SK-N-SH (cell line): ENCODE measurements around the gene INSC. TPM values are rescaled to one million over a fixed set of nuclear protein-coding genes. Genes with fewer than 3 reads are reported as not detected.

Experiments used
- CTCF ChIA-PET: fragments of 300-600, 350-600 bp; formaldehyde crosslinking; extraction: SDS; loops from one replicate; lab custom pipeline; 2021; lab: Yijun Ruan, JAX
- POLR2A ChIA-PET: fragments of 350-600 bp; sonication (Branson Sonifier 250); formaldehyde crosslinking; extraction: SDS; loops from one replicate; lab custom pipeline; 2020; ENCODE audit warnings: antibody characterized with exemption, inconsistent platforms; lab: Yijun Ruan, JAX
- DNase-seq: peaks from one replicate; pipeline ENCODE4 v3.0.0; 2012
- H2AFZ ChIP-seq: fragments of 200-600 bp; sonication (generic); 2 replicates; pipeline ENCODE4 v1.8.1; 2016; ENCODE audit warnings: antibody characterized with exemption, mild to moderate bottlenecking, low read depth
- H3F3A ChIP-seq: fragments of 200-600 bp; sonication (generic); replicated peaks from 2 replicates; pipeline ENCODE3; 2016; ENCODE audit warnings: antibody characterized with exemption, mild to moderate bottlenecking; ENCODE audit not compliant: insufficient read depth
- H3K27ac ChIP-seq, 2 experiments: fragments of 200-500 bp in 1 of 2; fragments of 200-600 bp in 1 of 2; sonication (Bioruptor generic) in 1 of 2; sonication (generic), shearing (Covaris generic) in 1 of 2; 2 replicates each; pipeline versions ENCODE4 v1.5.1 to v1.6.1; 2014 to 2016; ENCODE audit warnings: low read depth in 2 of 2, inconsistent platforms in 1 of 2, low read length in 1 of 2, mild to moderate bottlenecking in 1 of 2, mixed read lengths in 1 of 2
- H3K27me3 ChIP-seq: fragments of 200-600 bp; sonication (generic), shearing (Covaris generic); 2 replicates; pipeline ENCODE4 v1.6.1; 2016; ENCODE audit warnings: mixed run types; ENCODE audit not compliant: insufficient read depth
- H3K36me3 ChIP-seq, 2 experiments: fragments of 200-500 bp in 1 of 2; fragments of 200-600 bp in 1 of 2; sonication (Bioruptor generic) in 1 of 2; sonication (generic) in 1 of 2; replicated peaks in 1 of 2; 2 replicates each; pipeline versions ENCODE3 to v1.5.1; 2014 to 2016; ENCODE audit warnings: low read length in 1 of 2, mild to moderate bottlenecking in 1 of 2; ENCODE audit not compliant: insufficient read depth in 2 of 2, control insufficient read depth in 1 of 2
- H3K4me1 ChIP-seq, 2 experiments: fragments of 200-500 bp in 1 of 2; fragments of 200-600 bp in 1 of 2; sonication (Bioruptor generic) in 1 of 2; sonication (generic), shearing (Covaris generic) in 1 of 2; 2 replicates each; pipeline versions ENCODE4 v1.5.1 to v1.6.1; 2014 to 2016; ENCODE audit warnings: low read depth in 1 of 2, low read length in 1 of 2, mixed run types in 1 of 2; ENCODE audit not compliant: insufficient read depth in 2 of 2, control insufficient read depth in 1 of 2
- H3K4me2 ChIP-seq: fragments of 200-600 bp; sonication (generic), shearing (Covaris generic); 2 replicates; pipeline ENCODE4 v1.6.1; 2017; ENCODE audit warnings: mixed run types
- H3K4me3 ChIP-seq, 2 experiments: fragments of 200-500 bp in 1 of 2; fragments of 200-600 bp in 1 of 2; sonication (Bioruptor generic) in 1 of 2; sonication (generic), shearing (Covaris generic) in 1 of 2; 2 replicates each; pipeline versions ENCODE4 v1.5.1 to v1.8.1; 2014 to 2016; ENCODE audit warnings: low read depth in 2 of 2, inconsistent platforms in 1 of 2, low read length in 1 of 2, mild to moderate bottlenecking in 1 of 2, mixed read lengths in 1 of 2, moderate library complexity in 1 of 2
- H3K79me2 ChIP-seq: fragments of 200-600 bp; sonication (generic); 2 replicates; pipeline ENCODE4 v1.8.1; 2017; ENCODE audit warnings: mild to moderate bottlenecking; ENCODE audit not compliant: insufficient read depth
- H3K9ac ChIP-seq: fragments of 200-600 bp; sonication (generic); 2 replicates; pipeline ENCODE4 v1.6.1; 2017; ENCODE audit warnings: mixed run types
- H3K9me2 ChIP-seq: fragments of 200-600 bp; sonication (generic); 2 replicates; pipeline ENCODE4 v1.6.1; 2017; ENCODE audit warnings: mixed run types
- H3K9me3 ChIP-seq: fragments of 200-600 bp; sonication (generic); 2 replicates; pipeline ENCODE4 v1.6.1; 2017; ENCODE audit warnings: mixed run types, mild to moderate bottlenecking, moderate library complexity
- H4K20me1 ChIP-seq: fragments of 200-600 bp; sonication (generic); 2 replicates; pipeline ENCODE4 v1.6.1; 2017; ENCODE audit warnings: mild to moderate bottlenecking, mixed run types; ENCODE audit not compliant: insufficient read depth
- CTCF ChIP-seq: fragments of 200-600 bp; sonication (generic); IDR thresholded peaks from 2 replicates; pipeline ENCODE4 v1.6.1; 2017; ENCODE audit warnings: antibody characterized with exemption, mild to moderate bottlenecking, moderate library complexity
- EP300 ChIP-seq, 2 experiments: IDR thresholded peaks; 2 replicates each; pipeline versions ENCODE4 v1.4.0 to v1.6.1; 2012; ENCODE audit warnings: borderline replicate concordance in 1 of 2, low read depth in 1 of 2, low read length in 1 of 2
- FOSL2 ChIP-seq: IDR thresholded peaks from 2 replicates; pipeline ENCODE4 v1.4.0; 2012; ENCODE audit warnings: low read depth, mild to moderate bottlenecking, moderate library complexity, borderline replicate concordance
- FOXJ3 ChIP-seq: sonication (generic); formaldehyde crosslinking; IDR thresholded peaks from 2 replicates; pipeline ENCODE4 v1.5.1; 2020; ENCODE audit warnings: mild to moderate bottlenecking, missing genetic modification reagents
- FOXM1 ChIP-seq: IDR thresholded peaks from 2 replicates; pipeline ENCODE4 v1.4.0; 2012; ENCODE audit warnings: low read depth, mild to moderate bottlenecking
- POLR2AphosphoS5 ChIP-seq: IDR thresholded peaks from 2 replicates; pipeline ENCODE4 v1.6.1; 2012; ENCODE audit warnings: low read depth, low read length
- RAD21 ChIP-seq: IDR thresholded peaks from 2 replicates; pipeline ENCODE4 v1.6.1; 2012; ENCODE audit warnings: mild to moderate bottlenecking, low read length
- RCOR1 ChIP-seq: fragments of 150-350 bp; IDR thresholded peaks from 2 replicates; pipeline ENCODE4 v1.6.1; 2017; ENCODE audit warnings: antibody characterized with exemption, low read length
- REST ChIP-seq: IDR thresholded peaks from 2 replicates; pipeline ENCODE4 v1.6.1; 2012; ENCODE audit warnings: mild to moderate bottlenecking, low read depth, low read length, moderate library complexity
- RFX5 ChIP-seq: IDR thresholded peaks from 2 replicates; pipeline ENCODE4 v1.6.1; 2012; ENCODE audit warnings: mild to moderate bottlenecking, improper control_type of control experiment, low read length
- SMC3 ChIP-seq: IDR thresholded peaks from 2 replicates; pipeline ENCODE4 v1.6.1; 2012; ENCODE audit warnings: low read depth, low read length, improper control_type of control experiment
- TAF1 ChIP-seq: IDR thresholded peaks from 2 replicates; pipeline ENCODE4 v1.6.1; 2012; ENCODE audit warnings: low read depth, mild to moderate bottlenecking, low read length, moderate library complexity, borderline replicate concordance
- TEAD4 ChIP-seq: IDR thresholded peaks from 2 replicates; pipeline ENCODE4 v1.4.0; 2012; ENCODE audit warnings: mild to moderate bottlenecking, borderline replicate concordance; ENCODE audit not compliant: insufficient read depth
- USF1 ChIP-seq: IDR thresholded peaks from 2 replicates; pipeline ENCODE4 v1.4.0; 2012; ENCODE audit warnings: low read depth, borderline replicate concordance
- YY1 ChIP-seq: IDR thresholded peaks from 2 replicates; pipeline ENCODE4 v1.4.0; 2012; ENCODE audit warnings: low read depth, mild to moderate bottlenecking
- polyA plus RNA-seq, 3 experiments: library from polyadenylated mRNA; depleted of rRNA; stranded (reverse); fragments of >200 nt; gene quantifications; 2 replicates each; pipeline ENCODE4 v1.2.3, GENCODE V29; 2012
- TF ChIP-seq, protein P1 (sequence below): IDR thresholded peaks from 2 replicates; pipeline ENCODE4; 2012
- TF ChIP-seq, protein P2 (sequence below): fragments of 150-350 bp; IDR thresholded peaks from 2 replicates; pipeline ENCODE4 v1.6.1; 2017; ENCODE audit warnings: antibody characterized with exemption, low read length, low read depth, borderline replicate concordance

Gene INSC
- polyA plus RNA-seq, 1 of the 3 experiments (the other 2 are of a cell fraction): not detected

- Histone ChIP-seq H3K79me2 (no peaks in the 10 kb centered on the region), H3F3A (no peaks in the 10 kb centered on the region), H3K27me3 (no peaks in the 10 kb centered on the region), H3K27ac (no peak overlapping the region), H3K9me2 (no peaks in the 10 kb centered on the region), H3K9me3 (no peaks in the 10 kb centered on the region), H3K36me3 (no peaks in the 10 kb centered on the region), H3K4me2 (no peak overlapping the region), H3K9ac (no peak overlapping the region), H3K4me3 (no peak overlapping the region), H3K4me1 (no peaks in the 10 kb centered on the region), H2AFZ (no peak overlapping the region), H4K20me1 (no peaks in the 10 kb centered on the region)
- TF ChIP-seq RCOR1 (no peak), EP300 (IDR thresholded peaks at IDR 0.05; ENCODE audit: borderline replicate concordance in 1 of 2, low read depth in 1 of 2, low read length in 1 of 2) (no peak), TAF1 (no peak), FOXJ3 (CRISPR knock-in tag) (no peak), REST (no peak), TEAD4 (no peak), POLR2AphosphoS5 (no peak), CTCF (no peak), SMC3 (no peak), RFX5 (no peak), FOXM1 (no peak), USF1 (no peak), FOSL2 (no peak), YY1 (no peak), RAD21 (no peak)
- TF ChIP-seq, protein P1, sequence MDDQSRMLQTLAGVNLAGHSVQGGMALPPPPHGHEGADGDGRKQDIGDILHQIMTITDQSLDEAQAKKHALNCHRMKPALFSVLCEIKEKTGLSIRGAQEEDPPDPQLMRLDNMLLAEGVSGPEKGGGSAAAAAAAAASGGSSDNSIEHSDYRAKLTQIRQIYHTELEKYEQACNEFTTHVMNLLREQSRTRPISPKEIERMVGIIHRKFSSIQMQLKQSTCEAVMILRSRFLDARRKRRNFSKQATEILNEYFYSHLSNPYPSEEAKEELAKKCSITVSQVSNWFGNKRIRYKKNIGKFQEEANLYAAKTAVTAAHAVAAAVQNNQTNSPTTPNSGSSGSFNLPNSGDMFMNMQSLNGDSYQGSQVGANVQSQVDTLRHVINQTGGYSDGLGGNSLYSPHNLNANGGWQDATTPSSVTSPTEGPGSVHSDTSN: no peak
- TF ChIP-seq, protein P2, sequence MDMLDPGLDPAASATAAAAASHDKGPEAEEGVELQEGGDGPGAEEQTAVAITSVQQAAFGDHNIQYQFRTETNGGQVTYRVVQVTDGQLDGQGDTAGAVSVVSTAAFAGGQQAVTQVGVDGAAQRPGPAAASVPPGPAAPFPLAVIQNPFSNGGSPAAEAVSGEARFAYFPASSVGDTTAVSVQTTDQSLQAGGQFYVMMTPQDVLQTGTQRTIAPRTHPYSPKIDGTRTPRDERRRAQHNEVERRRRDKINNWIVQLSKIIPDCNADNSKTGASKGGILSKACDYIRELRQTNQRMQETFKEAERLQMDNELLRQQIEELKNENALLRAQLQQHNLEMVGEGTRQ: no peak
- POLR2A ChIA-PET: no interaction called here
- DNase-seq: no peak
- CTCF ChIA-PET: interaction anchor here (0.9 to 7.9 kb wide), 5 partner anchors 10 to 182 kb away, joined by 3 to 58 read pairs (median 14); partner anchors contain the start of gene CALCB
Measured at GRCh38 chr11:15091175-15091574, 23.5 kb upstream of the INSC start.
